T-cell (primary cell): ENCODE results near the gene LMF1. TPM values are rescaled to one million over a fixed set of nuclear protein-coding genes. Genes with fewer than 3 reads are reported as not detected.

Experiments
- ATAC-seq, 4 experiments: fragments of 200-7000 bp in 3 of 4; fragments of 150-1000 bp in 1 of 4; cut with Tn5 transposase; replicated peaks in 1 of 4; 1 replicate in 3 of 4; 2 replicates in 1 of 4; pipeline ENCODE4 v1.10.0; 2021; ENCODE audit warnings: moderate library complexity in 3 of 4, mild to moderate bottlenecking in 2 of 4, moderate number of reproducible peaks in 1 of 4
- CTCF ChIA-PET, 2 donors: fragments of 300-600 bp; sonication (Branson Sonifier 250); formaldehyde crosslinking; loops; one replicate each; lab custom pipeline; 2022; ENCODE audit warnings: antibody characterized with exemption in 2 of 2; lab: Charles Lee
- POLR2A ChIA-PET, 2 donors: fragments of 300-600 bp; sonication (Branson Sonifier 250); formaldehyde crosslinking; loops; one replicate each; lab custom pipeline; 2022; ENCODE audit warnings: antibody characterized with exemption in 2 of 2; lab: Charles Lee
- DNase-seq, 35 experiments: peaks; one replicate each; pipeline versions ENCODE4 v3.0.0 to v3.0.0-alpha.2; 2013 to 2023
- H3K27ac ChIP-seq: one replicate; pipeline ENCODE4 v1.5.1; 2013; ENCODE audit warnings: low read length
- H3K27me3 ChIP-seq, 2 experiments: replicated peaks in 1 of 2; 1 replicate in 1 of 2; 2 replicates in 1 of 2; pipeline versions ENCODE4 v1.6.1 to v1.7.0; 2013; ENCODE audit warnings: low read length in 1 of 2, mixed read lengths in 1 of 2; ENCODE audit not compliant: control insufficient read depth in 2 of 2, insufficient read depth in 2 of 2; ENCODE audit errors: extremely low read depth in 1 of 2
- H3K36me3 ChIP-seq, 2 donors: 1 replicate in 1 of 2; 2 replicates in 1 of 2; pipeline versions ENCODE4 v1.6.1 to v1.7.0; 2013; ENCODE audit warnings: low read length in 1 of 2; ENCODE audit not compliant: control insufficient read depth in 2 of 2, insufficient read depth in 1 of 2; ENCODE audit errors: extremely low read depth in 1 of 2
- H3K4me1 ChIP-seq, 2 experiments: 1 replicate in 1 of 2; 2 replicates in 1 of 2; pipeline versions ENCODE4 v1.6.1 to v1.7.0; 2013; ENCODE audit warnings: low read length in 2 of 2, mixed read lengths in 1 of 2; ENCODE audit not compliant: insufficient read depth in 2 of 2, control insufficient read depth in 1 of 2; ENCODE audit errors: extremely low read depth in 1 of 2
- H3K4me3 ChIP-seq, 2 donors: 1 replicate in 1 of 2; 2 replicates in 1 of 2; pipeline versions ENCODE4 v1.5.1 to v1.7.0; 2013; ENCODE audit warnings: mild to moderate bottlenecking in 2 of 2, low read length in 1 of 2, moderate library complexity in 1 of 2; ENCODE audit not compliant: control insufficient read depth in 1 of 2; ENCODE audit errors: extremely low read depth in 1 of 2
- H3K9me3 ChIP-seq: 2 replicates; pipeline ENCODE4 v1.7.0; 2013
- H3K27ac Mint-ChIP-seq, 2 donors: one replicate each; pipeline ENCODE4 v1.8.0; 2020 to 2021; ENCODE audit warnings: mild to moderate bottlenecking in 2 of 2, mixed read lengths in 2 of 2
- H3K27me3 Mint-ChIP-seq, 2 donors: one replicate each; pipeline ENCODE4 v1.8.0; 2021 to 2022; ENCODE audit warnings: mixed read lengths in 2 of 2
- H3K36me3 Mint-ChIP-seq: one replicate; pipeline ENCODE4 v1.8.0; 2021; ENCODE audit warnings: mixed read lengths
- H3K4me1 Mint-ChIP-seq, 3 donors: one replicate each; pipeline ENCODE4 v1.8.0; 2020 to 2022; ENCODE audit warnings: mixed read lengths in 3 of 3, mild to moderate bottlenecking in 1 of 3
- H3K4me3 Mint-ChIP-seq, 3 donors: one replicate each; pipeline ENCODE4 v1.8.0; 2020 to 2022; ENCODE audit warnings: mild to moderate bottlenecking in 3 of 3, mixed read lengths in 3 of 3, moderate library complexity in 3 of 3
- H3K9me3 Mint-ChIP-seq, 3 donors: one replicate each; pipeline ENCODE4 v1.8.0; 2020 to 2022; ENCODE audit warnings: mixed read lengths in 3 of 3
- WGBS: methylation state at CpG from one replicate; pipeline ENCODE4 v1.1.5; 2013; ENCODE audit warnings: missing lambda C conversion rate; ENCODE audit not compliant: insufficient coverage; 5-methylcytosine and 5-hydroxymethylcytosine counted together
- total RNA-seq, 35 experiments: library from RNA in 6 of 35; stranded (reverse) in 6 of 35; fragments of 120-200 nt in 1 of 35; gene quantifications; one replicate each; pipeline versions ENCODE4 v1.2.1 to v1.2.4 and lab custom pipeline; 2013 to 2026

Gene LMF1
- total RNA-seq, 5 donors from 2014 or later (not counting 1 experiment from before 2014, with no cell fraction given), result 46.6 to 59.4 (median 51.1) TPM

- Histone ChIP-seq H3K9me3 (no peaks in the 10 kb centered on the region), H3K36me3 (peaks cover 2 to 7% of the 10 kb centered on the region in 2 donors), H3K4me1 (no peaks in the 10 kb centered on the region), H3K27ac (no peak overlapping the region), H3K27me3 (no peaks in the 10 kb centered on the region), H3K4me3 (no peak overlapping the region)
- H3K9me3 Mint-ChIP-seq, result no peaks in the 10 kb centered on the region
- H3K4me1 Mint-ChIP-seq, result no peaks in the 10 kb centered on the region
- ATAC-seq (no peak), DNase-seq (no peak)
- 95% methylated on average over 18 of the region's 18 CpGs for WGBS
- CTCF ChIA-PET, result no interaction called here
- peaks cover 9% of the 10 kb centered on the region for H3K36me3 Mint-ChIP-seq
- no peaks in the 10 kb centered on the region for H3K27me3 Mint-ChIP-seq
- no peak overlapping the region for H3K4me3 Mint-ChIP-seq
- POLR2A ChIA-PET, result no interaction called here
- no peak overlapping the region for H3K27ac Mint-ChIP-seq
Observed at GRCh38 chr16:897200-897543, 73.6 kb downstream of the LMF1 start.

- WGBS, result 92% methylated on average over 30 of the region's 33 CpGs
- Mint-ChIP-seq H3K4me1 (no peaks in the 10 kb centered on the region), H3K4me3 (no peak overlapping the region), H3K36me3 (peaks cover 14% of the 10 kb centered on the region), H3K27ac (no peak overlapping the region), H3K27me3 (no peaks in the 10 kb centered on the region), H3K9me3 (no peaks in the 10 kb centered on the region)
- Histone ChIP-seq H3K9me3 (no peaks in the 10 kb centered on the region), H3K4me1 (no peaks in the 10 kb centered on the region), H3K27ac (no peak overlapping the region), H3K27me3 (no peaks in the 10 kb centered on the region), H3K4me3 (no peak overlapping the region), H3K36me3 (peaks cover 4 to 14% of the 10 kb centered on the region in 2 donors)
- ChIA-PET POLR2A (no interaction called here), CTCF (no interaction called here)
- DNase-seq (no peak), ATAC-seq (no peak)
Observed at GRCh38 chr16:896261-897199, 74.3 kb downstream of the LMF1 start.

- Mint-ChIP-seq H3K4me3 (no peak overlapping the region), H3K4me1 (no peaks in the 10 kb centered on the region), H3K9me3 (no peaks in the 10 kb centered on the region), H3K36me3 (peaks cover 19% of the 10 kb centered on the region), H3K27me3 (no peaks in the 10 kb centered on the region), H3K27ac (no peak overlapping the region)
- ATAC-seq, result no peak
- H3K4me1 ChIP-seq, result no peaks in the 10 kb centered on the region
- ChIA-PET POLR2A (no interaction called here), CTCF (no interaction called here)
- no peaks in the 10 kb centered on the region for H3K9me3 ChIP-seq
- no peak overlapping the region for H3K27ac ChIP-seq
- H3K27me3 ChIP-seq, result no peaks in the 10 kb centered on the region
- 90% methylated on average over 24 of the region's 24 CpGs for WGBS
- no peak for DNase-seq
- no peak overlapping the region for H3K4me3 ChIP-seq
- H3K36me3 ChIP-seq, result peaks cover 7 to 17% of the 10 kb centered on the region in 2 donors
Observed at GRCh38 chr16:895371-895770, 75.4 kb downstream of the LMF1 start.

- ATAC-seq, result peak in 1 of 4 experiments; percentile 15
- CTCF ChIA-PET, result no interaction called here
- no peak for DNase-seq
- 94% methylated on average over 23 of the region's 24 CpGs for WGBS
- Histone ChIP-seq H3K36me3 (peaks cover 7 to 17% of the 10 kb centered on the region in 2 donors), H3K9me3 (no peaks in the 10 kb centered on the region), H3K27ac (no peak overlapping the region), H3K4me3 (no peak overlapping the region), H3K27me3 (no peaks in the 10 kb centered on the region), H3K4me1 (no peaks in the 10 kb centered on the region)
- POLR2A ChIA-PET, result no interaction called here
- H3K36me3 Mint-ChIP-seq, result peaks cover 15% of the 10 kb centered on the region
- H3K4me3 Mint-ChIP-seq, result no peak overlapping the region
- H3K4me1 Mint-ChIP-seq, result no peaks in the 10 kb centered on the region
- H3K27ac Mint-ChIP-seq, result no peak overlapping the region
- no peaks in the 10 kb centered on the region for H3K9me3 Mint-ChIP-seq
- no peaks in the 10 kb centered on the region for H3K27me3 Mint-ChIP-seq
Observed at GRCh38 chr16:894841-895240, 75.9 kb downstream of the LMF1 start.

- Mint-ChIP-seq H3K27me3 (no peaks in the 10 kb centered on the region), H3K36me3 (peaks cover 15% of the 10 kb centered on the region), H3K9me3 (no peaks in the 10 kb centered on the region), H3K27ac (no peak overlapping the region), H3K4me1 (no peaks in the 10 kb centered on the region), H3K4me3 (no peak overlapping the region)
- H3K36me3 ChIP-seq, result peaks cover 7 to 14% of the 10 kb centered on the region in 2 donors
- DNase-seq, result no peak
- ChIA-PET POLR2A (no interaction called here), CTCF (no interaction called here)
- WGBS, result 92% methylated on average over 18 of the region's 27 CpGs
- ATAC-seq, result no peak
- no peaks in the 10 kb centered on the region for H3K4me1 ChIP-seq
- no peaks in the 10 kb centered on the region for H3K27me3 ChIP-seq
- no peak overlapping the region for H3K27ac ChIP-seq
- no peaks in the 10 kb centered on the region for H3K9me3 ChIP-seq
- no peak overlapping the region for H3K4me3 ChIP-seq
Observed at GRCh38 chr16:894136-894535, 76.6 kb downstream of the LMF1 start.

GRCh38 chr16:893360-893759 is 77.4 kb downstream of the LMF1 start:
- Histone ChIP-seq H3K4me3 (no peak overlapping the region), H3K4me1 (no peaks in the 10 kb centered on the region), H3K36me3 (peaks cover 11 to 14% of the 10 kb centered on the region in 2 donors), H3K27me3 (no peaks in the 10 kb centered on the region), H3K9me3 (no peaks in the 10 kb centered on the region), H3K27ac (no peak overlapping the region)
- 92% methylated on average over 13 of the region's 18 CpGs for WGBS
- CTCF ChIA-PET, result no interaction called here
- H3K4me3 Mint-ChIP-seq, result no peak overlapping the region
- peaks cover 10% of the 10 kb centered on the region for H3K36me3 Mint-ChIP-seq
- DNase-seq, result no peak
- ATAC-seq, result no peak
- H3K9me3 Mint-ChIP-seq, result no peaks in the 10 kb centered on the region
- no peaks in the 10 kb centered on the region for H3K27me3 Mint-ChIP-seq
- POLR2A ChIA-PET, result no interaction called here
- no peak overlapping the region for H3K27ac Mint-ChIP-seq
- H3K4me1 Mint-ChIP-seq, result no peaks in the 10 kb centered on the region
